ENCODE measurements around the gene KRT34.

KRT34 gene

GRCh38 chr17:41415833-41416335, 33.8 kb upstream of the KRT34 start:
- H3K9me2 ChIP-seq (replicated peaks; ENCODE audit: control insufficient read depth, low read length) = no peaks in the 10 kb centered on the region
- no peaks in the 10 kb centered on the region for H3K79me2 ChIP-seq (ENCODE audit: control insufficient read depth, low read length)
- TF ChIP-seq EZH2phosphoT487 (IDR thresholded peaks at IDR 0.05; ENCODE audit: borderline replicate concordance, low read length) (no peak), CTCF (IDR thresholded peaks at IDR 0.05; ENCODE audit: low read depth, low read length, poor library complexity, severe bottlenecking) (no peak)
- H3F3A ChIP-seq (ENCODE audit: control insufficient read depth, insufficient read depth) = no peaks in the 10 kb centered on the region
- H3K4me1 ChIP-seq (ENCODE audit: control insufficient read depth, low read length) = no peaks in the 10 kb centered on the region
- no peaks in the 10 kb centered on the region for H3K36me3 ChIP-seq (ENCODE audit: control insufficient read depth, low read length)
- no peaks in the 10 kb centered on the region for H3K9me3 ChIP-seq (ENCODE audit: control insufficient read depth, insufficient read depth, low read length)
- H3K4me3 ChIP-seq (ENCODE audit: low read length) = no peak overlapping the region
- no peaks in the 10 kb centered on the region for H4K20me1 ChIP-seq (ENCODE audit: control insufficient read depth, insufficient read depth, low read depth, low read length)
- H3K4me2 ChIP-seq (ENCODE audit: low read length) = no peak overlapping the region
- no peaks in the 10 kb centered on the region for H3K27me3 ChIP-seq (ENCODE audit: control insufficient read depth, low read length)
- H3K27ac ChIP-seq (ENCODE audit: low read depth, low read length) = no peak overlapping the region

- H4K20me1 ChIP-seq (ENCODE audit: control insufficient read depth, insufficient read depth, low read depth, low read length) = no peaks in the 10 kb centered on the region
- H3K27me3 ChIP-seq (ENCODE audit: control insufficient read depth, low read length) = no peaks in the 10 kb centered on the region
- no peak overlapping the region for H3K4me3 ChIP-seq (ENCODE audit: low read length)
- no peaks in the 10 kb centered on the region for H3K36me3 ChIP-seq (ENCODE audit: control insufficient read depth, low read length)
- no peak overlapping the region for H3K27ac ChIP-seq (ENCODE audit: low read depth, low read length)
- no peaks in the 10 kb centered on the region for H3F3A ChIP-seq (ENCODE audit: control insufficient read depth, insufficient read depth)
- no peak for TF ChIP-seq CTCF (IDR thresholded peaks at IDR 0.05; ENCODE audit: low read depth, low read length, poor library complexity, severe bottlenecking)
- no peak for TF ChIP-seq EZH2phosphoT487 (IDR thresholded peaks at IDR 0.05; ENCODE audit: borderline replicate concordance, low read length)
- no peak overlapping the region for H3K4me2 ChIP-seq (ENCODE audit: low read length)
- no peaks in the 10 kb centered on the region for H3K9me2 ChIP-seq (replicated peaks; ENCODE audit: control insufficient read depth, low read length)
- no peaks in the 10 kb centered on the region for H3K9me3 ChIP-seq (ENCODE audit: control insufficient read depth, insufficient read depth, low read length)
- H3K4me1 ChIP-seq (ENCODE audit: control insufficient read depth, low read length) = no peaks in the 10 kb centered on the region
- no peaks in the 10 kb centered on the region for H3K79me2 ChIP-seq (ENCODE audit: control insufficient read depth, low read length)
These were observed 33.3 kb upstream of the KRT34 start for GRCh38 chr17:41415411-41415810.

- TF ChIP-seq EZH2phosphoT487 (IDR thresholded peaks at IDR 0.05; ENCODE audit: borderline replicate concordance, low read length) (no peak), CTCF (IDR thresholded peaks at IDR 0.05; ENCODE audit: low read depth, low read length, poor library complexity, severe bottlenecking) (no peak)
- H3K9me3 ChIP-seq (ENCODE audit: control insufficient read depth, insufficient read depth, low read length) = no peaks in the 10 kb centered on the region
- H3F3A ChIP-seq (ENCODE audit: control insufficient read depth, insufficient read depth) = no peaks in the 10 kb centered on the region
- H3K4me1 ChIP-seq (ENCODE audit: control insufficient read depth, low read length) = no peaks in the 10 kb centered on the region
- H3K4me2 ChIP-seq (ENCODE audit: low read length) = no peak overlapping the region
- no peaks in the 10 kb centered on the region for H4K20me1 ChIP-seq (ENCODE audit: control insufficient read depth, insufficient read depth, low read depth, low read length)
- no peaks in the 10 kb centered on the region for H3K36me3 ChIP-seq (ENCODE audit: control insufficient read depth, low read length)
- H3K9me2 ChIP-seq (replicated peaks; ENCODE audit: control insufficient read depth, low read length) = no peaks in the 10 kb centered on the region
- H3K27me3 ChIP-seq (ENCODE audit: control insufficient read depth, low read length) = no peaks in the 10 kb centered on the region
- no peak overlapping the region for H3K27ac ChIP-seq (ENCODE audit: low read depth, low read length)
- no peak overlapping the region for H3K4me3 ChIP-seq (ENCODE audit: low read length)
- no peaks in the 10 kb centered on the region for H3K79me2 ChIP-seq (ENCODE audit: control insufficient read depth, low read length)
These were observed 31.9 kb upstream of the KRT34 start for GRCh38 chr17:41413982-41414381.
